Psoas muscle (tissue), 8 donors: ENCODE measurements around the gene STUB1. TPM values are rescaled to one million over a fixed set of nuclear protein-coding genes. Genes with fewer than 3 reads are reported as not detected.
A peak's percentile ranks its signal among the peaks of the same experiment; 100 is the strongest.

Experiments
- ATAC-seq, 4 donors: fragments of 200-7000 bp; cut with Tn5 transposase; one replicate each; pipeline ENCODE4 v1.9.1; 2020; ENCODE audit warnings: moderate library complexity in 3 of 4, mild to moderate bottlenecking in 2 of 4
- DNase-seq, 2 donors: peaks; one replicate each; pipeline ENCODE4 v3.0.0-alpha.2; 2020
- H3K27ac ChIP-seq: fragments of 200-600 bp; one replicate; pipeline ENCODE4 v1.8.0; 2022
- H3K27me3 ChIP-seq, 3 donors: fragments of 200-600 bp in 1 of 3; one replicate each; pipeline versions ENCODE4 v1.6.1 to v1.8.0; 2013 to 2022; ENCODE audit warnings: low read length in 2 of 3, mild to moderate bottlenecking in 2 of 3, moderate library complexity in 1 of 3; ENCODE audit not compliant: insufficient read depth in 3 of 3
- H3K36me3 ChIP-seq, 2 donors: fragments of 200-600 bp in 1 of 2; one replicate each; pipeline versions ENCODE4 v1.6.1 to v1.8.0; 2013 to 2022; ENCODE audit warnings: low read depth in 1 of 2, mild to moderate bottlenecking in 1 of 2, moderate library complexity in 1 of 2; ENCODE audit not compliant: insufficient read depth in 1 of 2
- H3K4me1 ChIP-seq: fragments of 200-600 bp; one replicate; pipeline ENCODE4 v1.8.0; 2022
- H3K4me3 ChIP-seq: fragments of 200-600 bp; one replicate; pipeline ENCODE4 v1.8.0; 2022; ENCODE audit warnings: mild to moderate bottlenecking
- H3K9me3 ChIP-seq: fragments of 200-600 bp; one replicate; pipeline ENCODE4 v1.8.0; 2022
- WGBS, 3 donors: extraction: QIAGEN DNeasy Blood & Tissue Kit; methylation state at CpG; one replicate each; pipeline versions ENCODE4 v1.1.6 to v1.1.7; 2013; 5-methylcytosine and 5-hydroxymethylcytosine counted together
- intact Hi-C, 2 donors: fragments of 100-400 bp; cut with DNase I; formaldehyde crosslinking; loops; one replicate each; pipeline versions ENCODE4 v1.11.0 to v1.14.2; 2022
- polyA plus RNA-seq, 3 donors: library from polyadenylated mRNA; stranded (reverse); fragments of 200-250 nt; gene quantifications; one replicate each; pipeline ENCODE4 v1.2.3, GENCODE V29; 2013
- total RNA-seq, 4 donors: library from RNA; stranded (reverse); fragmentation: NEBNext Ultra II Directional in 2 of 4; extraction: Animal tissue kit (Norgen Biotek cat#: 25700) in 2 of 4; gene quantifications; one replicate each; pipeline versions ENCODE4 v1.2.1 to v1.2.4, GENCODE V29; 2021 to 2023
- TF ChIP-seq, protein P1 (sequence below): fragments of 200-600 bp; IDR thresholded peaks from one replicate; pipeline ENCODE4 v1.8.0; 2022; ENCODE audit warnings: antibody characterized with exemption
- donor health status: healthy with polysubstance abuse.
- donor health status: DM: no; HTN: no; CAD: no; lungs with moderate emphysema.
- donor health status: Bipolar disorder and iron deficiency.
- donor health status: healthy.
- donor health status: DM: yes; HTN: yes; CAD: no.
- donor health status: DM: no; HTN: no; CAD: no.
- donor health status: DM: no; HTN: no; CAD: no.
- donor health status: DM: yes; HTN: yes; CAD: no.

Gene STUB1
- total and polyA plus RNA-seq, 7 donors: 108 to 150 (median 127) TPM

DNA sequence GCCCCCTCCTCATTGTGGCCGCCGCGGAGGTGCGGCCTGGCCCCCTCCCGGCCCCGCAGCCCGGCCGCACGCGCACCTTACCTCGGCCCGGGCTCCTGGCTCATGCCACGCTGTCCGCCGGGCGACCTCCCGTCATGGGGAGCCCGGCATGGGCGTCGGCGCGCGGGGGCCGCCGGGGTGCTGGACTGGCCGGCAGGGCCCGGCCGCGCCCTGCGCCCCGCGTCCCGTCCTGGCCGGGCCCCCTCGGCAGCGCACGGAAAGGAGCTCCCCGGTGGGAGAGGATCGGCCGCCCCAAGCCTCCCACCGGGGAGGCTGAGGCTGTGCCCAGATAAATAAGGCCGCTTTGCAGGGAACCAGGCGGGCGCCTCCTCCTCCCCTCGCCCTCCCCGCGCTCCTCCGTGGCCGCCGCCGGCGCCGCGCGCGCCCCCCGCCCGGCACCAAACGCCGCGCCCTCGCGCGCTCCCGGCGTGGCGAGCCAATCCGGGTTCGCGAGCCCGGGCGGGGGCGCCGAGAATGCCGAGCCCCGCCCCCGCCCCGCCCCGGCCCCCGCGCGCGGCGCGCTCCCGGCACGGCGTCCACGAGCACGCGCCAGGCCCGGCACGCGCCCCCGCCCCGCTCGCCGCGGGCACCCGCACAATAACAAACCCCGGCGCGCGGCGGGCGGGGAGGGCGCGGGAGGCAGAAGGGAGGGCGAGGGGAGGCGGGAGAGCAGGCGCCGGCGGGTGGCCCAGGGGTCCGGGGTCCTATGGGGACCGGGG, 25.4 kb downstream of the STUB1 start, which contains the start of gene FBXL16:
FBXL16 (minus strand) TSS at position 371 of the 758 bp plus-strand sequence. CDS start 8,396 bp downstream, outside the sequence.
- no peak within 1 kb of the TSS for H3K27ac ChIP-seq
- H3K9me3 ChIP-seq: no peaks in the 10 kb centered on the region
- no peaks in the 10 kb centered on the region for H3K4me1 ChIP-seq
- intact Hi-C loops: no loop called here
- WGBS, 3 donors: 1% methylated on average over 37 to 115 of the region's 115 CpGs
- no peaks in the 10 kb centered on the region for H3K36me3 ChIP-seq
- TF ChIP-seq, protein P1, sequence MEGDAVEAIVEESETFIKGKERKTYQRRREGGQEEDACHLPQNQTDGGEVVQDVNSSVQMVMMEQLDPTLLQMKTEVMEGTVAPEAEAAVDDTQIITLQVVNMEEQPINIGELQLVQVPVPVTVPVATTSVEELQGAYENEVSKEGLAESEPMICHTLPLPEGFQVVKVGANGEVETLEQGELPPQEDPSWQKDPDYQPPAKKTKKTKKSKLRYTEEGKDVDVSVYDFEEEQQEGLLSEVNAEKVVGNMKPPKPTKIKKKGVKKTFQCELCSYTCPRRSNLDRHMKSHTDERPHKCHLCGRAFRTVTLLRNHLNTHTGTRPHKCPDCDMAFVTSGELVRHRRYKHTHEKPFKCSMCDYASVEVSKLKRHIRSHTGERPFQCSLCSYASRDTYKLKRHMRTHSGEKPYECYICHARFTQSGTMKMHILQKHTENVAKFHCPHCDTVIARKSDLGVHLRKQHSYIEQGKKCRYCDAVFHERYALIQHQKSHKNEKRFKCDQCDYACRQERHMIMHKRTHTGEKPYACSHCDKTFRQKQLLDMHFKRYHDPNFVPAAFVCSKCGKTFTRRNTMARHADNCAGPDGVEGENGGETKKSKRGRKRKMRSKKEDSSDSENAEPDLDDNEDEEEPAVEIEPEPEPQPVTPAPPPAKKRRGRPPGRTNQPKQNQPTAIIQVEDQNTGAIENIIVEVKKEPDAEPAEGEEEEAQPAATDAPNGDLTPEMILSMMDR: no peak
- ATAC-seq (no peak), DNase-seq (no peak)
- H3K4me3 ChIP-seq: peak within 1 kb of the TSS; percentile 28
- H3K27me3 ChIP-seq: peaks cover 0 to 93% (median 59%) of the 10 kb centered on the region in 3 donors

DNA sequence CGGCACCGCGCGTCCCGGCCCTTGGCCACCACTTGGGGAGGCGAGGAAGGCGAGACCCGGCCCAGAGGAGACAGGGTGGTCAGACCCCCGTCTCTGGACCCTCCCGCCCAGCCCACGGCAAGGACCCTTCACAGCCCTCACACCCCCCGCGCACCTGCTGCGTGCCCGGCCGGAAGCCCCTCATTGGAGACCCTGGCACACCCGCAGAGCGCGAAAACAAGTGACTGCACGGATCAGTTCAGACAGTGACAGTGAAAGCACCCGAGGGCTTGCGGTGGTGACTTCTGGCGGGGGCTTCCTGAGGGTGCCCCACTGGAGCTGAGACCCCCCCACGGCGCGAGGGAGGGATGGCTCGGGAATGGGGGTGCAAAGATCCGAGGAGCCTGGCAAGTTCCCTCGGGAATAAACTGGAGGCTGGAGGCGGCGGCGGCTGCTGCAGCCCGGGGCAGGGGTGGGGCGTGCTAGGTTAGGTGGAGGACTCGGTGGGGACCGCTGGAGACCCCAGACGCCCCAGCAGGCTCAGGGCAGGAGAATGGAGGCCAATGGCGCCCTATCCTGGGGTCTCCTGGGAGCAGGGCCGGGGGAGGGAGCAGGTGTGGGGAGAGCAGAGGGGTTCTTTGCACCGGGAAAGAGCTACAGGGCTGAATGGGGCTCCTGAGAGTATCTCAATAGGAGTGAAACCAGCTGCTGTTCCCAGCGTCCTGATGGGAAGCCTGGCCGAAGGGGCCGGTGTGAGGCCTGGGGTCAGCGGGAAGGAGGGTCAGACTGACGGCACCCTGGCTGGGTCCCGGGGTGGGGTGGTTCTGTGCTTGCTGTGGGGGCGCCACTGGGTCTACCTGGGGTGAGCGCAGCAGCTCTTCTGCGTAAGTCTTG, 26.2 kb downstream of the STUB1 start:
- no peaks in the 10 kb centered on the region for H3K9me3 ChIP-seq
- no peak overlapping the region for H3K27ac ChIP-seq
- peaks cover 0 to 93% (median 55%) of the 10 kb centered on the region in 3 donors for H3K27me3 ChIP-seq
- 3 to 4% (median 4%) methylated on average over 43 to 49 of the region's 49 CpGs for WGBS, 3 donors
- no peaks in the 10 kb centered on the region for H3K36me3 ChIP-seq
- H3K4me3 ChIP-seq: no peak overlapping the region
- ATAC-seq (no peak), DNase-seq (no peak)
- intact Hi-C loops: no loop called here
- TF ChIP-seq, protein P1: no peak
- no peaks in the 10 kb centered on the region for H3K4me1 ChIP-seq

DNA sequence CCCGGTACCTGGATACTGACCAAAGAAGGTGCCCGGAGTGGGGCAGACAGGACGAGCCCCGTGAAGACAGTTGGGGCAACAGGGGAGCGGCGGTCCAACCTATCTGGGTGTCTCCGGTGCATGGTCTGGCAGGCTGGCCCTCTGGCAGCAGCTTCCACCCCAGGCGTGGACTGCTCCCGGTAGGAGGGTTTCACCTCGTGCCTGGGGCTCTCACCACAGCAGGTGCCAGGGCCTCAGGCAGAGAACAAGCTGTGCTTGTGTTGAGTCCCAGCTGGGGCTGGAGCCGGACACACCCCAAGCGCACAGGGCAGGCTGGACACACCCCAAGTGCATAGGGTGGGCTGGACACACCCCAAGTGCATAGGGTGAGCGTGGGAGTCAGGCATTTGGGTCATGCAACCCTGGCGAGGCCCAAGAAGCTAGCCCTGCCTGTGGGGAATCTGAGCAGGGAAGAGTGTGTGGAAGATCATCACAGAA, 26.9 kb downstream of the STUB1 start:
- WGBS, 3 donors: 19 to 27% (median 27%) methylated on average over 11 to 14 of the region's 14 CpGs
- DNase-seq: no peak
- Histone ChIP-seq H3K4me3 (no peak overlapping the region), H3K36me3 (no peaks in the 10 kb centered on the region), H3K9me3 (no peaks in the 10 kb centered on the region), H3K27ac (no peak overlapping the region), H3K27me3 (peaks cover 0 to 89% (median 51%) of the 10 kb centered on the region in 3 donors), H3K4me1 (no peaks in the 10 kb centered on the region)
- no peak for ATAC-seq
- TF ChIP-seq, protein P1: no peak
- intact Hi-C loops: no loop called here

DNA sequence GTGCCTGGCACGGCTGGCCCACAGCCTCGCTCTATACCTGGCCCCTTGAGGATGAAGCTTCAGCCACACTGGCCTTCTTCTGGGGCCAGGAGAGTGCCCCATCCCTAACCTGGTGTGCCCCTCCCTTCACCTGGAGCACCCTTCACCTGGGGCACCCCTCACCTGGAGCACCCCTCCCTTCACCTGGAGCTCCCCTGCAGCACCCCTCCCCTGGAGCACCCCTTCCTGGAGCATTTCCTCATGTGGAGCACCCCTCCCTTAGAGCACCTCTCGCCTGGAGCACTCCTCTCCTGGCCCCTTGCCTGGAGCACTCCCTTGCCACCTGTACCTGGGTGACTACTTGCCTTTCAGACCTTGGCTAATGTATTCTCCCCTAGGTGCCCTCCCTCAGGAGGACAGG, 27.8 kb downstream of the STUB1 start:
- no peak overlapping the region for H3K4me3 ChIP-seq
- H3K4me1 ChIP-seq: no peaks in the 10 kb centered on the region
- WGBS, 3 donors: 52 to 67% (median 60%) methylated on average over 3 of the region's 3 CpGs
- ATAC-seq (no peak), DNase-seq (no peak)
- intact Hi-C loops: no loop called here
- H3K27me3 ChIP-seq: peaks cover 0 to 79% (median 46%) of the 10 kb centered on the region in 3 donors
- H3K27ac ChIP-seq: no peak overlapping the region
- TF ChIP-seq, protein P1: no peak
- H3K9me3 ChIP-seq: no peaks in the 10 kb centered on the region
- no peaks in the 10 kb centered on the region for H3K36me3 ChIP-seq
